ENCODE measurements around the gene RPUSD3. TPM values are rescaled to one million over a fixed set of nuclear protein-coding genes. Genes with fewer than 3 reads are reported as not detected.

RPUSD3 gene
- total and polyA plus RNA-seq, 9 of the 15 experiments (the other 6 are each of a cell fraction or from before 2014, with no cell fraction given): 13.8 to 99.0 (median 59.3) TPM

DNA sequence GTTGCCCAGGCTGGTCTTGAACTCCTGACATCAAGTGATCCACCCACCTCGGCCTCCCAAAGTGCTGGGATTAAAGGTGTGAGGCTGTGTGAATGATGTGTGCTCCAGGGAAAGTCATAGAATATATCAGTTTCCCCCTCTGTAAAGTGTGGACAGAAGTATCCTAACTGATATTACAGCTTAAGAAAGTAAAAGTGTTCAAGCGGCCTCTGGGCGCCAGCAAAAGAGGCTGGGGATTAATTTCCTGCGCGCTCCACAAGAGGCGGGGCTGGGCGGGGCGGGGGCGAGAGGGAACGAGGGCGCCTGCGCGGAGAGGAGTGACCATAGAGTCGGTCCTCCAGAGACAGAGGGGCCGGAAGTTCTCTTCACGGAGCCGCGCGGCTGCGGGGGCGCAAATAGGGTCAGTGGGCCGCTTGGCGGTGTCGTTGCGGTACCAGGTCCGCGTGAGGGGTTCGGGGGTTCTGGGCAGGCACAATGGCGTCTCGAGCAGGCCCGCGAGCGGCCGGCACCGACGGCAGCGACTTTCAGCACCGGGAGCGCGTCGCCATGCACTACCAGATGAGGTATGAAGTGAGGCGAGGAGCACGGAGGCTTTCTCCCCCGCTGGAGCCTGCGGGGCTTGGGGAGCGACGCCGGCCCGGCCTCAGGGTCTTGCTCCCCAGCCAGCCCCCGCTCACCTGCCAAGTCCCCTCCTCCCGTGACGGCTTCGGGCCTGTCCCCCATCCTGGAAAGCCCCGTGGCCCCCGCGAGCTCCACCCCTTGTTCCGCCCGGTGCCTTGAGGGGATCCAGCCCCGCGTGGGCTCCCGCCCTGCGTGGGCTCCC lies 46.7 kb upstream of the RPUSD3 start, which contains the start of gene JAGN1 (continued):
- TF ChIP-seq CHD7 (IDR thresholded peaks at IDR 0.05; ENCODE audit: low read depth, low read length) (no peak), ZNF655 (CRISPR knock-in tag; IDR thresholded peaks at IDR 0.05) (no peak), HMG20A (CRISPR knock-in tag; conservative IDR thresholded peaks at IDR 0.05) (no peak), REST (IDR thresholded peaks at IDR 0.05; ENCODE audit: borderline replicate concordance) (no peak; the same call in 1 of the 2 replicates), REST (CRISPR knock-in tag; IDR thresholded peaks at IDR 0.05; ENCODE audit: low read depth) (peak; percentile 79)

All from K562 (cell line).